NCI-H446 treated with DMSO at 0.1 percent for 48 hours (cell line): ENCODE data around the gene PTMA.
"Not testable (repeated sequence)": the region's sequence is repeated elsewhere in the genome, so short reads cannot be mapped to it uniquely, and the experiment has no call there.

Experiments
- DNase-seq: peaks from one replicate; lab custom pipeline; 2025; lab: John Stamatoyannopoulos, UW

Gene PTMA

GRCh38 chr2:231696004-231696367 is 12.3 kb upstream of the PTMA start:
- DNase-seq: no peak

- DNase-seq: no peak
Observed at GRCh38 chr2:231699006-231699405, 9.3 kb upstream of the PTMA start.

DNA sequence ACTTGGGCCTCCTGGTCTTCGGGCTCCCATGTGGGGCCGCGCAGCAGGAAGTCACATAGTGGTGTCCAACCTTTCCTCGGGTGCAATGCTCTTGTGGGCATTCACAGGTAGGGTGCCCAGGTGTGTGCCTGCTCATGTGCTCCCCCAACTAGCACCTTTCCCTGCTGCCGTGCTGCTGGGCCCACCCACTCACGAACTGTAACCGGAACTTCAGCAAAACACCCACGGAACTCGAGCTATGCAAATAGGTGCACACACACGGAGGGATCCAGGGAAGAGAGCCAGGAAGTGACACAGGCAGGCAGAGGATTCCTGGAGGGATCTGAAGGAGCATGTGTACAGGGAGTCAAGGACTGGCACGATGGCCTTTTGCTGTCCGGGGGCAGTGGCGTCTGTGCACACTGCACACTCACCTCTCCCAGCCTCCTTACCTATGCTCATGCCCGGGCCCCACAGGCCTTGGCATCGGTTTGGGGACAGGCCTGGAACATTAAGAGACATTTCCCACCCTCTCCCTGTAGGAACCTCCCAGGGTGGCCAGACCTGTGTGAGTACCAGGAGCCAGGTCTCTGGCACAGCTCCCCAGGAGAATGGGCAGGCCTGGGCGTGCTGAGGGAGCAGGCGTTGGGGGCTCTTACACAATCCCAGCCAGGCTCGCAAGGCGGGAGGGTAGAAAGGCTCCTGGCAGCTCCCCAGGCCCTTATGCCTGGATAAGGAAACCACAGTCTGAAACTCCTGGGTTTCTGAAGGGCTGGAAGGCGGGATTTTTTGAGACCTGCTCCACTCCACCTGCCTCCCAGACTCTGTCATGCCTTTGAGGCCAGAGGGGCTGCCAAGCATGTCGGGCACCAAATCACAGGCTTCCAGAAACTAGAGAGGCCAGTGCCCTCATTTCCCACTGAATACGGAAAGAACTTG is 6.6 kb upstream of the PTMA start:
- peak; percentile 76 for DNase-seq

- no peak for DNase-seq
Observed at GRCh38 chr2:231704017-231704416, 4.3 kb upstream of the PTMA start.

DNA sequence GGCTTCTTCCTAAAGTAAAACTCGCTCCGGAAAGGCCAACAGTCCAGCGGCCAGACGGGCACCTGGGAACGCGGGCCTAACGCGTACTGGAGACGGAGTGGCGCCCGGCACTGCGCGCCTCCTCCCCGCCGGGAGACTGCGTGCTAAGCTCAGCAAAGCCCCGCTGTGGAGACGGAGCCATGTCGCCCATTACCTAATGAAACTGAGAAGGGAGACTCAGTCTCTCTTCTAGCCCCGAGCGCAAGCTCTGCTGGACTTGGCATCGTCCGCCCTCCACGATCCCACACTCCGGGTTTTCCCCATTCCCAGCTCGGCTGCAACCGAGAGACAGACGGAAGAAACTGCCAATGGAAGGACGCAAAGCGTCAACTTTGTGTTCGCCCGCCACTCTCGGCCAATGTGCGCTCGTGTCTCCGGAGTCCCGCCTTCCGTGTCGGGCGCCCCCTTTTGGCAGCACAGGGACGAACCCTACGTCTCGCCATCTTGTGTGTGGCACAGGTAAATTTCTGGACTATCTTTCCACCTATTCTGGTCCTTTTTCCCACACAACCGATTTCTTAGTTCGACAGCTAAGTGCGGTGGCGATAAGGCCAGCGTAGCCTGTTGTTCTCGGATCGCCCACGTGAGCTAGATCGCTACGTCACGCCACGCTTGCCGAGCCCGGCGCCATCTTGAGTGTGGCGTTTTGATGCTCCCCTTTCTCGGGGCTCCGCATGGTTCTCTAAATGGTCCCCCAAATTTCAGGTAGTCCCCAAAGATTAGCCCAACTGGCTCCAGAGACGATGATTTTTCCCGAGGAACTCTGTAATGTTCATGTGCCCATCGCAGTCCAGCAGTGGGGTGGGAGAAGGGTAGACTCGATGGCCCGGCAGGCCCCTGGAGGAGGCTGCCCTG is 1.3 kb upstream of the PTMA start:
- DNase-seq: peak; percentile 95

DNA sequence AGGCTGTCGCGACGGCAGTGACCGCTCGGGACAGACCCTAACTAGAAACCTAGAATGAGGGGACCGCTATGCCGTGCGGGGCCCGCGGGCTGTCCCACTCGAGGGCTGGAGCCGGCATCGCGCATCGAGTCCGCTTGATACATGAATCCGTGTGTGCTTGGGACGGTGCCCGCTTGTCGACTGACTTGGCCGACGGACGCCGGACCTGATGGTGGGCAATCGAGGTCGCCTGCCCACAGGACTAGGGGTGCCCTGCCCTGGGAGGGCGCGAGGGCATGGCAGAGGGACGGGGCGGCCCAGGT is 749 bp upstream of the PTMA start:
- DNase-seq: peak; percentile 63

DNA sequence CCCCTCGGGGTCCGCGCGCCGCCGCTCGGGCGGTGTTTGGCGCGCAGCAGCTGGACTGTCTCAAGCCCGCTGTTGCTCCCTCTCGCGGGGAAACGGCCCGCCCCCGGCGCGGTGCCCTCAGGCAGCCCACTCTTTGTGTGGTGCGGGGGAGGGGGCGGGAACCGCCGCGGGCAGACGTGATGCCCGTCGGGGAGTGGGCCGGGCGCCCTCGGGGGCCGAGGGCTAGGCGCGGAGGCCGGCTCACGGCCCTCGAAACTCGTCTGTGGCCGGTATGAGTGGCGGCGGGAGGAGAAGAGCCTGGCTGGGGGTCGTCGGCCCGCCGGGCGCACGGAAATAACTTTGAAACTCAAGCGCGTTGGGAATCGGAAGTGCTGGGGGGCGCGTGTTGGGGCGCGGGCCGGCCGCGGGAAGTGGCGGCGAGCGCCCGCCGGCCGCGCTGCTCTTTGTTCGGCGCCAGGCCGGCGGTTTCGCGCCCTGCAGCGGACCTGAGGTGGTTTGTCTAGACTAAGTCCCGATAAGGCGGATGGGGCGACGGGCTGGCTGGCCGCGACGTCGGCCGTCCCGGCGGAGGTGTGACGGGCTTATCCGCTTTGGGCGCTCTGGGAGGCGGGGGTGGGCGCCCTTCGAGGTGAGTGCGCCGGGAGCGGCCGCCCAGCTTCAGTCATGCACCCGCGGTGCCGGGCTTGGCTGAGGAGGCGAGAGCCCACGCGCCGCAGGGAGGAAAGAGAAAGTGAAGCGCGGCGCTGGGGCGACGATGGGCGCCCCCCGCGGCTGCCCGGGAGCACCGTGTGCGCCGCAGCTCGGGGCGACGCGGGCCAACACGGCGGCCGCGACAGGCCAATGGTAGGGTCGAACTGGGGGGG is 679 bp downstream of the PTMA start:
- DNase-seq: no peak

DNA sequence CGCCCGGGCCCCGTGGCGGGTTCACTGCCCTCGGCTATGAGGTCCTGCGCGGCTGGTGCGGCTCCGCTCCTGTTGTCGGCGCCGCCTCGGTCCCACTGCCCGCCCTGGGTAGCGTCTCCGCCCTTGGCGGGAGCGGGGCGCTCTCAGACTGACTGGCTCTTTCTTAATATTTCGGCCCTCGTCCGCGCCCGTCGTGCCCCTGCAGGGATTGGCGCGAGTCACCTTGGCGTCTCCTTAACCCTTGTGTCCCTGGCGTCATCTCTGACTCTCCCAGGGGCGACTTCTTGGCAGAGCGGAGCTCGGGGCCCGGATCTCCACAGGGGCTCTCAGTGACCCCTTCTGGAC is 1.3 kb downstream of the PTMA start:
- no peak for DNase-seq

- DNase-seq: peak; percentile 28
Observed at GRCh38 chr2:231709981-231710798, 1.9 kb downstream of the PTMA start.

DNA sequence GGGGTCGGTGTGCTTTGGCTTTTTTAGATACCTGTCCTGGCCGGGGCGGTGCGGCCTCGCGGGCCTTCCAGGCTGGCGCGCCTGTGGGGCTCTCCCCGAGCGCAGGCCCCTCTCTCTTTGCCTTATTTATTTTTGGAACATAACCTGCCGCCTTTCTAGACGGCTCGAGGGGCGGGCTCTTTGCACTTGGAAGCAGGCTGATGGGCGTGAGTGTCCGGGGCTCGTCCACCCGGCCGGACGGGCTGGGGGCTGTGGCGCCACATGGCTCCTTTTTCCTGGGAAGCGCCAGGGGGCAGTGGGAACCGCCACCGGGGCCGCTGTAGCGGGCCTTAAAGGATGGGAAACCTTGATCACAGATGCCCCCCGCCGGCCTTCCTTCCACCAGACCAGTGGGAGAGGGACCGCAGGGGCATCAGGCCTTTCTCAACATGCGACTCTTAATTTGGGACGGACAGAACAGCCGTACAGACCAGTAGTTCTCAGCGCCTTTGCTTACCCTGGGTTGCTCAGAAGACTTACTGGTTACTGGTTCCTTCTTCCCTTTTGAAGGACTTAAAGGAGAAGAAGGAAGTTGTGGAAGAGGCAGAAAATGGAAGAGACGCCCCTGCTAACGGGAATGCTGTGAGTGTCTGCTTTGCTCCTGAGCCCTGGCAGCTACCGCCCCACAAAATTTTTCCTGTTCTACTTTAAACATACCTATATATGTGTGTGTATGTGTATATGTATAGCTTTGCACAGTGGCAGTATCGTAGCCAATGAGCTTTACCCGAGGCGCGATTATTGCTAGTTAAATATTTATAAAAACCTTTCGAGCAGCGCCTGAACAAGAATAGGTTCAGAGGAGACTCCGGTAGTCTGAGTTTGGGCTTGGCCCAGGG is 2.7 kb downstream of the PTMA start:
- no peak for DNase-seq

- no peak for DNase-seq
Observed at GRCh38 chr2:231711677-231712450, 3.5 kb downstream of the PTMA start.

DNA sequence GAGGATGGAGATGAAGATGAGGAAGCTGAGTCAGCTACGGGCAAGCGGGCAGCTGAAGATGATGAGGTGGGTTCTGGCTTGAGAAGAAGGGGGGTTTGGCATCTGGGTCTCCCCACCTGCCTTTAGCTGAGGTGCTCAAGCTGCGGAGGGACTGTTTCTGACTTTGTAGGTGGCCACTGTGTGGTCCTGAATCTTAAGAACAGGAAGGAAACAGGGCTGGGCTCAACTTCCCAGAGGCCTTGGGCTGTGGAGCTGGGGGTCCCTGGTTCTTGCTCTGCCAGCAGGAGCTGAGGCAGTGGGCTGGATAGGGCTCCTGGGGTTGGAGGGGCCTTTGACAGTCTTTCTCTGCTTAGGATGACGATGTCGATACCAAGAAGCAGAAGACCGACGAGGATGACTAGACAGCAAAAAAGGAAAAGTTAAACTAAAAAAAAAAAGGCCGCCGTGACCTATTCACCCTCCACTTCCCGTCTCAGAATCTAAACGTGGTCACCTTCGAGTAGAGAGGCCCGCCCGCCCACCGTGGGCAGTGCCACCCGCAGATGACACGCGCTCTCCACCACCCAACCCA is 4.2 kb downstream of the PTMA start:
- DNase-seq: not testable (repeated sequence)

DNA sequence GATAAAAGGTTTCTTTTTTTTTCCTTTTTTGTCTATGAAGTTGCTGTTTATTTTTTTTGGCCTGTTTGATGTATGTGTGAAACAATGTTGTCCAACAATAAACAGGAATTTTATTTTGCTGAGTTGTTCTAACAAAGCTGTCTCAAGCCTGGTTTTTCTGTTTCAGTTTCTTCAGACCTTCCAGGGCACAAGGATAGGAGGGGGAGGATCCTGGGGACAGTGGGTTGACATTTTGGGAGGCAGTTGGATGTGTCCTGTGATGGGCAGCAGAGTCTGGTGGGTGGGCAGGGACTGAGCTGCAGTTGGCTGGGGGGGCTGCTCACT is 5.0 kb downstream of the PTMA start:
- DNase-seq: peak; percentile 49

- peak; percentile 82 for DNase-seq
Observed at GRCh38 chr2:231713730-231714638, 5.7 kb downstream of the PTMA start.

DNA sequence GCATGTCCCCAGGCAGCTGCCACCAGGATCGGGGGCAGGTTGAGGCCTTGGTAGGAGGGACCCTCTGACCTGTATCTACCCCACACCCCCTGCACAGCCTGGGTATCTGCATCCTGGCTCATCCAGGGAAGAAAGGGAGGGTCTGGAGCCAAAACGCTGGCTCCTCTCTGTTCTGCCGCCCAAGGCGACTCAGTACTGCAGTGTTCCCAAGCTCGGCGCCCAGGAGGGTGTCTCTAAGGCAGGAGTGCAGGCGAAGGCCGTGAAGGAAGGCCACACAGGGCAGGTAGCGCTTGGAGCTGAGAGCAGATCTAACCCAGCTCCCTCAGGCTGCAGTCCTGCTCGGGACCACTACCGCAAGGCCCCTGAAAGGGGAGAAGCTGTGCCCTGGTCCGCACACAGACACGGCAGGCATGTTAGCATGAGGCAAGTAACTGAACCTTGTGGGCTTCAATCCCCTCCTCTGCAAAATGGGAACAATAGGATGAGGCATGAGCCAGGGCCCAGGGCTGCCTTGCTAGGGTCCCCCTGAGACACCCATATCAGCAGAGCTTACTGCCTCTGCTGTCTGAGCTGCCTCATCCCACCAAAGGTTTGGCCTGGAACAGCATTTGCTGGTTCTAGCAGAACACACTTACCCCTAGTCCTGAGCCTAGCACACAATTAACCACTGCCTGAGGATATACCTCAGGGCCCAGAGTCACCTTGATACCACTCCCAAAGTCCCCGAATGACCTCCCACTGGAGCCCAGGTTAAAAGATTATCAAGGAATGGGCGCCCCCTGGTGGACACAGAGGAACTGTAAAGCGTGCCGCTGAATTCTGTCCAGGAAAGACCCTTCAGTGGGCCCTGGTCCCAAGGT is 6.5 kb downstream of the PTMA start:
- peak; percentile 41 for DNase-seq

- no peak for DNase-seq
Observed at GRCh38 chr2:231715499-231715837, 7.1 kb downstream of the PTMA start.

- DNase-seq: no peak
Observed at GRCh38 chr2:231715988-231716616, 7.8 kb downstream of the PTMA start.
